ENCODE measurements around the gene IGFALS. TPM values are rescaled to one million over a fixed set of nuclear protein-coding genes. Genes with fewer than 3 reads are reported as not detected.

The IGFALS gene
- total RNA-seq, 3 donors from 2014 or later: 0.32 to 0.44 (median 0.33) TPM

DNA sequence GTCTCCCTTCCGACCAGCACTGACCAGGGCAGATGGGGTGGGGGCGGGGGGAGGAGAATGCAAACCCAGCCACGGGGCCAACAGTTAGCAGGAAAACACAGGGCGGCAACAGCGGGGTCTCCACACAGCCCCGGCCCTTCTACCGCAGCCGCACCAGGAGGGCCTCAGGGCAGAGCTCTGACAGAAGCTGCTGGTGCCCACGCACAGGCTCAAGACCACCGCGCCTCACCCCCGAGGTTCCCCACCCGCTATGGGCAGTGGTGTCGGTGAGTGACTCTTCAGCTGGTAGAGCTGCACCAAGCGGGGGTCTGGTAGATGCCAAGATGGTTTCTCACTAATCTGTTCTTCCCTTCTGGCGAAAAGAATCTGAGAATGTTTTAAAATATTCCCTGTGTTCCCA, 17.0 kb upstream of the IGFALS start:
- TF ChIP-seq, protein P1, sequence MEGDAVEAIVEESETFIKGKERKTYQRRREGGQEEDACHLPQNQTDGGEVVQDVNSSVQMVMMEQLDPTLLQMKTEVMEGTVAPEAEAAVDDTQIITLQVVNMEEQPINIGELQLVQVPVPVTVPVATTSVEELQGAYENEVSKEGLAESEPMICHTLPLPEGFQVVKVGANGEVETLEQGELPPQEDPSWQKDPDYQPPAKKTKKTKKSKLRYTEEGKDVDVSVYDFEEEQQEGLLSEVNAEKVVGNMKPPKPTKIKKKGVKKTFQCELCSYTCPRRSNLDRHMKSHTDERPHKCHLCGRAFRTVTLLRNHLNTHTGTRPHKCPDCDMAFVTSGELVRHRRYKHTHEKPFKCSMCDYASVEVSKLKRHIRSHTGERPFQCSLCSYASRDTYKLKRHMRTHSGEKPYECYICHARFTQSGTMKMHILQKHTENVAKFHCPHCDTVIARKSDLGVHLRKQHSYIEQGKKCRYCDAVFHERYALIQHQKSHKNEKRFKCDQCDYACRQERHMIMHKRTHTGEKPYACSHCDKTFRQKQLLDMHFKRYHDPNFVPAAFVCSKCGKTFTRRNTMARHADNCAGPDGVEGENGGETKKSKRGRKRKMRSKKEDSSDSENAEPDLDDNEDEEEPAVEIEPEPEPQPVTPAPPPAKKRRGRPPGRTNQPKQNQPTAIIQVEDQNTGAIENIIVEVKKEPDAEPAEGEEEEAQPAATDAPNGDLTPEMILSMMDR (IDR thresholded peaks at IDR 0.05): no peak
- TF ChIP-seq POLR2AphosphoS5 (IDR thresholded peaks at IDR 0.05): no peak
- TF ChIP-seq POLR2A (IDR thresholded peaks at IDR 0.05): no peak

DNA sequence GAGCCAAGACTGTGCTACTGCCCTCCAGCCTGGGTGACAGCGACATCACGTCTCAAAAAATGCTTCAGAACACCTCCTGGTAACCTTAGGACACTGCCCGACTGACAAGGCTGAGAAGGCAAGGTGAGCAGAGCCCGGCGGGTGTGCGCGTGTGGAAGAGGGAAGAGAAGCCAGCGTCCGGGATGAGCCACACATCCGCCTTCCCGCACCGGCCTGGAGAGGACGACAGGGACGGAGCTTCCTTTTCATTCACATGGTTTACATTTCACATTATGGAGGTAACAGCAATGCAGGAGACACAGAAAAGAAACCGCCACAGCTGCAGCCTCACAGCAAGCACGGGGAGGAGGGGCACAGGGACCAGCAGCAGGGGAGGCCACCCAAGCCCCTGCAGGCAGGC, 16.6 kb upstream of the IGFALS start:
- DNase-seq (ENCODE audit: low spot score in 2 of 2): no peak
- no peak overlapping the region for H3K4me3 ChIP-seq
- intact Hi-C loops (cut with DNase I; ENCODE audit: low total_unique reads): no loop called here
- no peak for TF ChIP-seq POLR2AphosphoS5 (IDR thresholded peaks at IDR 0.05)
- TF ChIP-seq, protein P1 (IDR thresholded peaks at IDR 0.05): no peak
- TF ChIP-seq POLR2A (IDR thresholded peaks at IDR 0.05): no peak
- no peak overlapping the region for H3K27ac ChIP-seq
- no peaks in the 10 kb centered on the region for H3K27me3 ChIP-seq
- H3K4me1 ChIP-seq: peaks cover 0 to 7% of the 10 kb centered on the region in 2 donors
- H3K36me3 ChIP-seq: no peaks in the 10 kb centered on the region
- H3K9me3 ChIP-seq: no peaks in the 10 kb centered on the region

More for the DNA sequence above, 17.0 kb upstream of the IGFALS start:
- H3K27ac ChIP-seq: no peak overlapping the region
- intact Hi-C loops (cut with DNase I; ENCODE audit: low total_unique reads): no loop called here
- no peak overlapping the region for H3K4me3 ChIP-seq
- no peaks in the 10 kb centered on the region for H3K27me3 ChIP-seq
- H3K36me3 ChIP-seq: no peaks in the 10 kb centered on the region
- H3K4me1 ChIP-seq: peaks cover 0 to 7% of the 10 kb centered on the region in 2 donors
- no peaks in the 10 kb centered on the region for H3K9me3 ChIP-seq
- DNase-seq (ENCODE audit: low spot score in 2 of 2): no peak

DNA sequence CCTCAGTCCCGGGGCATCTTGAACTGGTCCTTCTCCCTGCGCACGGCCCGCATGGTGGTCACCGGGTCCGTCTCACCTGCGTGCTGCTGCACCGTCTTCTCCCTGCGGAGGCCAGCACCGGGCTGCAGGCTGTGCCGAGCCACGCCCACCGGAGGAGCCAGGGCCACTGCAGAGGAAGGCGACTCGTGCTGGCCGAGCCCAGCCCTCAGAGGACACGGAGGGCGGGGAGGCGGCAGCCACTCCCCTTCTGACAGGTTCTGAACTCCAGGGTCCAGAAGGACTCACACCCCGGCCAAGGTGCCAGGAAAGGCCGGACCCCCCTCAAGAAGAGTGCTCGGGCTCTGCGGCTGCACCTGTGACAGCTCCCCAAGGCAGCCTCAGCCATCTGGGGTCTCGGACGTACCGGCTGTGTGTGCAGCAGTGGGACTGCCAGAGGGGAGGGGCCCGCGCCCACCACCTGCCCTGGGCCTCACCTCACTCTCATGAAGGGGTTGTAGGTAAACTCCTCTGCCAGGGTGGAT, 15.8 kb upstream of the IGFALS start:
- Histone ChIP-seq H3K9me3 (no peaks in the 10 kb centered on the region), H3K36me3 (no peaks in the 10 kb centered on the region), H3K4me1 (peaks cover 0 to 7% of the 10 kb centered on the region in 2 donors), H3K27ac (no peak overlapping the region), H3K27me3 (no peaks in the 10 kb centered on the region), H3K4me3 (no peak overlapping the region)
- no peak for DNase-seq (ENCODE audit: low spot score in 2 of 2)
- intact Hi-C loops (cut with DNase I; ENCODE audit: low total_unique reads): no loop called here
- TF ChIP-seq POLR2A (IDR thresholded peaks at IDR 0.05) (no peak), POLR2AphosphoS5 (IDR thresholded peaks at IDR 0.05) (no peak)
- TF ChIP-seq, protein P1 (IDR thresholded peaks at IDR 0.05): no peak

DNA sequence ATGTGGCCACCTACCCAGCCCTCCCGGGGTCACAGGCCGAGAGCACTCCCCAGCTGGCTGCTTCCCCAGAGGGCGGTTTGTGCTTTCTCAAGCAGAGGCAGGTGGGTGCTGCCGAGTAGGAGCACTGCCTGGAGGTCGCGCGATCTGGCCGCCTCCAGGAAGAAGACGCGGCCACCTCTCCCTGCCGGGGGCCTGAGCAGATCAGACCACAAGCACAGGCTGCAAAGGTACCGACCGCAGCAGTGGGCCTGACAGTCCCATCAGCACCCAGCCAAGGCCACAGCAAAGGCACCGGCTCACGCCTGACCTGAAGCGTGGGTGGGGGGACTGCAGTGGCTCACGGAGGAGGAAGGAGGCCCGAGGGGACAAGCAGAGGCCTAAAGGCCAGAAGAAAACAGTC, 15.2 kb upstream of the IGFALS start:
- Histone ChIP-seq H3K27me3 (no peaks in the 10 kb centered on the region), H3K4me3 (no peak overlapping the region), H3K36me3 (no peaks in the 10 kb centered on the region), H3K27ac (no peak overlapping the region), H3K9me3 (no peaks in the 10 kb centered on the region), H3K4me1 (peaks cover 0 to 7% of the 10 kb centered on the region in 2 donors)
- intact Hi-C loops (cut with DNase I; ENCODE audit: low total_unique reads): no loop called here
- no peak for DNase-seq (ENCODE audit: low spot score in 2 of 2)
- TF ChIP-seq, protein P1 (IDR thresholded peaks at IDR 0.05): no peak
- TF ChIP-seq POLR2A (IDR thresholded peaks at IDR 0.05) (no peak), POLR2AphosphoS5 (IDR thresholded peaks at IDR 0.05) (no peak)

DNA sequence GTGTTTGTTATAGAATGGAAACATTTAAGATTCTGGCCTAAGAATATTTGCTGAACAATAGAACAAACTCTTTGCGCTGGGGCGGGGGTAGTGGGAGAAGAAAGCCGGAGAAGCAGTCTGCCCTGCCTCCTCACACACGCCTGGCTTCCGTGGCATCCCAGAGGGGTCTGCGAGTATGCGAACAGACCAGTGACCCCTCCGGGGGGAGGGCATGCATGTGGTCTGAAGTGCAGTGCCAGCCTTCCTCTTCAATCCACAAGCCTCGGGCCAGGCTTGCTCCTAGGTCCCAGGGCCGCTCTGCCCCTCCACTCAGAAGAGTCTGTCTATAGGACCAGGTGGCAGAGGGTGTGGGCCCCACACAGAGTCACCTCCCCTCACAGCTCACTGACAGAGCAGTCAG, 14.1 kb upstream of the IGFALS start:
- H3K4me3 ChIP-seq: no peak overlapping the region
- intact Hi-C loops (cut with DNase I; ENCODE audit: low total_unique reads): no loop called here
- no peak for DNase-seq (ENCODE audit: low spot score in 2 of 2)
- H3K4me1 ChIP-seq: peaks cover 0 to under 1% of the 10 kb centered on the region in 2 donors
- H3K36me3 ChIP-seq: no peaks in the 10 kb centered on the region
- no peak overlapping the region for H3K27ac ChIP-seq
- no peak for TF ChIP-seq POLR2A (IDR thresholded peaks at IDR 0.05)
- TF ChIP-seq, protein P1 (IDR thresholded peaks at IDR 0.05): no peak
- no peak for TF ChIP-seq POLR2AphosphoS5 (IDR thresholded peaks at IDR 0.05)
- no peaks in the 10 kb centered on the region for H3K9me3 ChIP-seq
- H3K27me3 ChIP-seq: no peaks in the 10 kb centered on the region

Measured in breast epithelium (tissue), 4 donors.